Measurements from ENCODE around the gene IGSF23. TPM values are rescaled to one million over a fixed set of nuclear protein-coding genes. Genes with fewer than 3 reads are reported as not detected.

IGSF23 gene
- total RNA-seq, 1 donor from 2014 or later: not detected

GRCh38 chr19:44581288-44581687 lies 32.1 kb upstream of the IGSF23 start:
- Mint-ChIP-seq H3K9me3 (no peaks in the 10 kb centered on the region), H3K4me1 (ENCODE audit: unreplicated experiment) (no peaks in the 10 kb centered on the region), H3K27me3 (peaks cover 4% of the 10 kb centered on the region), H3K4me3 (no peak overlapping the region), H3K27ac (no peak overlapping the region), H3K36me3 (no peaks in the 10 kb centered on the region)
- no peak for DNase-seq (ENCODE audit: extremely low spot score, unreplicated experiment)
- TF ChIP-seq, protein P1, sequence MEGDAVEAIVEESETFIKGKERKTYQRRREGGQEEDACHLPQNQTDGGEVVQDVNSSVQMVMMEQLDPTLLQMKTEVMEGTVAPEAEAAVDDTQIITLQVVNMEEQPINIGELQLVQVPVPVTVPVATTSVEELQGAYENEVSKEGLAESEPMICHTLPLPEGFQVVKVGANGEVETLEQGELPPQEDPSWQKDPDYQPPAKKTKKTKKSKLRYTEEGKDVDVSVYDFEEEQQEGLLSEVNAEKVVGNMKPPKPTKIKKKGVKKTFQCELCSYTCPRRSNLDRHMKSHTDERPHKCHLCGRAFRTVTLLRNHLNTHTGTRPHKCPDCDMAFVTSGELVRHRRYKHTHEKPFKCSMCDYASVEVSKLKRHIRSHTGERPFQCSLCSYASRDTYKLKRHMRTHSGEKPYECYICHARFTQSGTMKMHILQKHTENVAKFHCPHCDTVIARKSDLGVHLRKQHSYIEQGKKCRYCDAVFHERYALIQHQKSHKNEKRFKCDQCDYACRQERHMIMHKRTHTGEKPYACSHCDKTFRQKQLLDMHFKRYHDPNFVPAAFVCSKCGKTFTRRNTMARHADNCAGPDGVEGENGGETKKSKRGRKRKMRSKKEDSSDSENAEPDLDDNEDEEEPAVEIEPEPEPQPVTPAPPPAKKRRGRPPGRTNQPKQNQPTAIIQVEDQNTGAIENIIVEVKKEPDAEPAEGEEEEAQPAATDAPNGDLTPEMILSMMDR (conservative IDR thresholded peaks at IDR 0.05): no peak

DNA sequence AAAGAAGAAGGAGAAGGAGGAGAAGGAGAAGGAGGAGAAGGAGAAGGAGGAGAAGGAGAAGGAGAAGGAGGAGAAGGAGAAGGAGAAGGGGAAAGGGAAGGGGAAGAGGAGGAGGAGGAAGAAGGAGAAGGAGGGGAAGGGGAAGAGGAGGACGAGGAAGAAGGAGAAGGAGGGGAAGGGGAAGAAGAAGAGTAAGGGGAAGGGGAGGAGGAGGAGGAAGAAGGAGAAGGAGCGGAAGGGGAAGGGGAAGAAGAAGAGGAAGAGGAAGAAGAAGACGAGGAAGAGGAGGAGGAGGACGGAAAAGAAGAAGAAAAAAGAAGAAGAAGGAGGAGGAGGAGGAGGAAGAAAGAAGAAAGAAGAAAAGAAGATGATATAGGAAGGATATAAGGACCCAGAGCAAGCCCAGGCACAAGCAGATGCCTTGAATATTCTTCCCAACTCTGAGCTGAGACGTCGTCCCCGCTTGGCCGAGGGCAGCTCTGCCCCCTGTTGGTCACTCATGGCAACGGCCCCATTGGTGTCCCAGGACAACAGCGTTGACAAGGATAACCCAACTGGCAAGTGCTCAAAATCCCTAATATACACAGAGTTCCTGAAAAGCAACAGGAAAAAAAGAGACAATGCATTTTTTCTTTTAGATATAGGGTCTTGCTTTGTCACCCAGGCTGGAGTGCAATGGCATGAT lies 30.6 kb upstream of the IGSF23 start:
- no peak overlapping the region for H3K4me3 Mint-ChIP-seq
- DNase-seq (ENCODE audit: extremely low spot score, unreplicated experiment): no peak
- TF ChIP-seq, protein P1 (conservative IDR thresholded peaks at IDR 0.05): peak; percentile 75
- no peak overlapping the region for H3K27ac Mint-ChIP-seq
- H3K27me3 Mint-ChIP-seq: peaks cover 4% of the 10 kb centered on the region
- H3K4me1 Mint-ChIP-seq (ENCODE audit: unreplicated experiment): no peaks in the 10 kb centered on the region
- no peaks in the 10 kb centered on the region for H3K36me3 Mint-ChIP-seq
- H3K9me3 Mint-ChIP-seq: no peaks in the 10 kb centered on the region

DNA sequence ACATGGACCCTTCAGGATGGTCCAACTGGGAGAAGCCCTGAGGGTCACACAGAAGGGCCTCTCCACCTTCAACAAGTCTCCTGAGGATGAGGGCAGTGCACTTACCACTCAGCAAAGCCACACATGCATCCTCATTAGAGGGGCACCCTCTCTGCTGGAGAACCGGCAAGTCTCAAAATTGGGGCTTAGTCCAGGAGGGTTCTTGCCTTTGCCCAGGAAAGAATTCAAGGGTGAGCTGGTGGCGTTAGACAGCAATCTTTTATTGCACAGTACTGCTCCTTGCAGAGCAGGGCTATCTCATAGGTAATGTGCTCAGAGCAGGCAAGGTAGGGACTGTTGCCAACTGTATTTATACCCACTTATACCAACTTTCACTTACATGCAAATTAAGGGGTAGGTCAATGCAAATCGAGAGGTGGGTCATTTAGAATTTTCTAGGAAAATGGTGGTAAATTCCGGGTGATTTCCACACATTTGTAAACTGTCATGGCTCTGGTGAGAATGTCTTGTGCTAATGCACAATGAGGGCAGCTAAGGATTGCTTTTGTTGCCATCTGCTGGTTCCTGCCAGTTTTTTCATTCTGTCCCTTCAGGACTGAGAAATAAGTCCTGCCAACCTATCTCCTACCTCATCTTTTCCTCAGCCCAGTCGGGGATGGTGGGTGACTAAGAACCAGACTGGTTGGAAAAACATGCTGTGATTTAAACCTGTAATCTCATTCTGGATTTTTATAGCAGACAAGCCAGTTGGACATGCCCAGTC lies 27.8 kb upstream of the IGSF23 start:
- no peak overlapping the region for H3K4me3 Mint-ChIP-seq

GRCh38 chr19:44587963-44588770 lies 25.2 kb upstream of the IGSF23 start:
- no peak overlapping the region for H3K4me3 Mint-ChIP-seq
- no peaks in the 10 kb centered on the region for H3K4me1 Mint-ChIP-seq (ENCODE audit: unreplicated experiment)
- TF ChIP-seq, protein P1 (conservative IDR thresholded peaks at IDR 0.05): no peak
- peak overlapping the region; percentile 87 for H3K27ac Mint-ChIP-seq
- no peaks in the 10 kb centered on the region for H3K27me3 Mint-ChIP-seq
- DNase-seq (ENCODE audit: extremely low spot score, unreplicated experiment): no peak
- H3K9me3 Mint-ChIP-seq: no peaks in the 10 kb centered on the region
- no peaks in the 10 kb centered on the region for H3K36me3 Mint-ChIP-seq

More for the DNA sequence above, 27.8 kb upstream of the IGSF23 start:
- no peaks in the 10 kb centered on the region for H3K9me3 Mint-ChIP-seq
- peaks cover 4% of the 10 kb centered on the region for H3K27me3 Mint-ChIP-seq
- H3K36me3 Mint-ChIP-seq: no peaks in the 10 kb centered on the region
- DNase-seq (ENCODE audit: extremely low spot score, unreplicated experiment): no peak
- TF ChIP-seq, protein P1 (conservative IDR thresholded peaks at IDR 0.05): no peak
- no peak overlapping the region for H3K27ac Mint-ChIP-seq
- no peaks in the 10 kb centered on the region for H3K4me1 Mint-ChIP-seq (ENCODE audit: unreplicated experiment)

GRCh38 chr19:44588771-44589112 lies 24.6 kb upstream of the IGSF23 start:
- H3K27ac Mint-ChIP-seq: peak overlapping the region; percentile 87
- H3K4me1 Mint-ChIP-seq (ENCODE audit: unreplicated experiment): no peaks in the 10 kb centered on the region
- TF ChIP-seq, protein P1 (conservative IDR thresholded peaks at IDR 0.05): no peak
- no peaks in the 10 kb centered on the region for H3K9me3 Mint-ChIP-seq
- H3K4me3 Mint-ChIP-seq: no peak overlapping the region
- H3K27me3 Mint-ChIP-seq: peaks cover under 1% of the 10 kb centered on the region
- no peak for DNase-seq (ENCODE audit: extremely low spot score, unreplicated experiment)
- H3K36me3 Mint-ChIP-seq: no peaks in the 10 kb centered on the region

Data from type B pancreatic cell (in vitro differentiated cells).